Fibroblast of peridontal ligament (primary cell): Measurements from ENCODE around the gene TGIF1.
A peak's percentile ranks its signal among the peaks of the same experiment; 100 is the strongest.
"Not testable (repeated sequence)": the region's sequence is repeated elsewhere in the genome, so short reads cannot be mapped to it uniquely, and the experiment has no call there.

Experiments used
- DNase-seq: peaks from one replicate; pipeline ENCODE4 v3.0.0-alpha.2; 2010; ENCODE audit errors: extremely low read depth

The TGIF1 gene

GRCh38 chr18:3455907-3456685, 6.1 kb downstream of the TGIF1 start:
- DNase-seq = peak; percentile 57

- DNase-seq = no peak
These were observed 6.7 kb downstream of the TGIF1 start for GRCh38 chr18:3456686-3457069.

- DNase-seq = no peak
These were observed 7.3 kb downstream of the TGIF1 start for GRCh38 chr18:3457261-3457724.

GRCh38 chr18:3458378-3458777, 8.4 kb downstream of the TGIF1 start:
- DNase-seq = peak; percentile 45

GRCh38 chr18:3458952-3459853, 9.2 kb downstream of the TGIF1 start:
- DNase-seq = peak; percentile 55

- no peak for DNase-seq
These were observed 10.9 kb downstream of the TGIF1 start for GRCh38 chr18:3460823-3461398.

GRCh38 chr18:3461704-3462103, 11.7 kb downstream of the TGIF1 start:
- no peak for DNase-seq

GRCh38 chr18:3463051-3463450, 13.1 kb downstream of the TGIF1 start:
- peak; percentile 85 for DNase-seq

- DNase-seq = peak; percentile 88
These were observed 16.1 kb downstream of the TGIF1 start for GRCh38 chr18:3466045-3466444.

GRCh38 chr18:3466872-3467271, 16.9 kb downstream of the TGIF1 start:
- no peak for DNase-seq

GRCh38 chr18:3468066-3468705, 18.2 kb downstream of the TGIF1 start:
- DNase-seq = no peak

- DNase-seq = no peak
These were observed 18.9 kb downstream of the TGIF1 start for GRCh38 chr18:3468833-3469232.

- DNase-seq = no peak
These were observed 21.2 kb downstream of the TGIF1 start for GRCh38 chr18:3471141-3471648.

- DNase-seq = not testable (repeated sequence)
These were observed 22.1 kb downstream of the TGIF1 start for GRCh38 chr18:3472121-3472520.

- DNase-seq = no peak
These were observed 22.9 kb downstream of the TGIF1 start for GRCh38 chr18:3472681-3473544.

GRCh38 chr18:3478262-3478978, 28.4 kb downstream of the TGIF1 start:
- peak; percentile 65 for DNase-seq

- no peak for DNase-seq
These were observed 30.1 kb downstream of the TGIF1 start for GRCh38 chr18:3479978-3480509.

GRCh38 chr18:3480827-3481573, 31.0 kb downstream of the TGIF1 start:
- DNase-seq = no peak

GRCh38 chr18:3481696-3482210, 31.8 kb downstream of the TGIF1 start:
- peak; percentile 52 for DNase-seq
